COLO829 (cell line): ENCODE measurements around the gene GSE1.

Source experiments
- DNase-seq: peaks from one replicate; pipeline ENCODE4 v3.0.0; 2012; ENCODE audit warnings: low spot score

GSE1 gene

GRCh38 chr16:85706449-85707034, 93.4 kb downstream of the GSE1 start:
- no peak for DNase-seq

DNA sequence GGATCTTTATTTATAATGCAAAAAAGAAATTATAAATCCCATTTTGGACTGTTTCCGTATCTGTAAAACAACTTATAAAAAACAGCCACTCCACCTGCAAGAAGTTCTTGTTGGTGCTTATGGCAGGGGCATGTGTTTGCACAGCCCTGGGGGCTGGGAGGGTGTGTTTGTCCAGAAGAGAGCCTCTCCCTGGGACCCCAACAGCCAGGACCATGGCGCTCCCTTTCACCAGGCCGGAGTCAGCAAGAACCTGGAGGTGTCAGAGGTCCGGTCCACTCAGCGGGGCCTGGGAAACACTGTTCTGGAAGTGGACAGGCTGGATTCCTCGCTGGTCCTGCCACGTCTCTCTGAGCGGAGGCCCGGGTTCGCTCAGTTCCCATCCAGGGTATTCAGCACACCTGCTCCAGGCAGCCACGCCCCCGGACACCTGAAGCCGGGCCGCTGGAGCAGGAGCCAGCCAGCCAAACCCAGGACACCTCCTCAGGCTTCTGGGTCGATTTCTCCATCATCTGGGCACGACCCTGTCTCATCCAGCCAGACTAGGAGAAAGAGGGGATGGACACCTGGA, 94.5 kb downstream of the GSE1 start:
- no peak for DNase-seq

DNA sequence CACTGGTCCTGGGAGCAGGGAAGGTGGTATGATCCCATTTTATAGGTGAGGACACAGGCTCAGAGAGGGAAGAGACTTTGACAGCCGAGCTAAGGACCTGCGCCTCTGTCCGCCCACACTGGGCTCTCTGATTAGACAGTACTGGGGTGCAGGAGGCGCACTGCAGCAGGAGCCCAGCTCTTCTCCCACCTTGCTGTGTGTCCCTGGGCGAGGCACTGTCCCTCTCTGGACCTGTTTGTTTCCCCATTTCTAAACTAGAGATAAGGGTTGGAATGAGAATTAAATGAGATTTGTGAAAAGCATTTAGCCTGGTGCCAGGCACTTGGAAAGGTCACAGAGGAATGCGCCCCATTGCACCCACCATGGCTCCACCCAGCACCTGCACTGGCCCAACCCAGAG, 95.2 kb downstream of the GSE1 start:
- no peak for DNase-seq

DNA sequence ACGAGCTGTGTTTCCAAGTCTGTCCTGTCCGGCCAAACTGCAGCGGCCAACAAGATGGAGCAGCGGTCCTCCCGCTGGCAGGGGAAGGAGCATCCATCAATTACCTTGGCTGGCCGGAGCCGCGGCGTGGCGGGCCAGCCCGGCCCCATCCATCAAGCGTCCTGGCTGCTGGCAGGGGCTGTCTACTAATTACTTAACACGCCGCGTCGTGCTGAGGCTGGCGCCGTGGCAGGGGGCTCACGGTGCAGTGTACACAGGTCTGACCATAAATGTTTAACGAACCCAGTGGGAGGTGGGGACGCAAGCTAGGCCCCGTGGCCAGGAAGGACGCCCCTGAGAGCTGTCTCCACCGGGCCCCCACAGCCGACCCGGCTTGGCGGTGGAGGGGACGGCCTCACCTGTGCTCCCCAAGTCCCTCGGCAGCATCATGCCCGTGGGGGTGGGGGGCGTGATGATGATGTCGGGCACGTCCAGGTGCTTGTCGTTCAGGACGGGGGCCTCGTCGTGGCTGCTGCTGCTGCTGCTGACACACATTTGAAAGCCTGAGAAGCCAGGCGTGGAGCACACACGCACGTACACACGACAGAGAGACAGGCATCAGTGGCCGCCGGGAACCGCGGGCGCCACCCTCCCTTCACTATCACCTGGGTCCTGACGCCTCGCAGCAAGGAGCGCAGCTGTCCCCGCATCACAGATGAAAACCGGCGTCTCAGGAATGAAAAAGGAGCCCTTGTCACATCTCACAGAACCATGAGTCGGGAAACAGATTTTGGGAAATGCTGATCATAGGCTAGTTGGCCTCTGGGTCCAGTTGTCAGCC, 96.9 kb downstream of the GSE1 start:
- no peak for DNase-seq

DNA sequence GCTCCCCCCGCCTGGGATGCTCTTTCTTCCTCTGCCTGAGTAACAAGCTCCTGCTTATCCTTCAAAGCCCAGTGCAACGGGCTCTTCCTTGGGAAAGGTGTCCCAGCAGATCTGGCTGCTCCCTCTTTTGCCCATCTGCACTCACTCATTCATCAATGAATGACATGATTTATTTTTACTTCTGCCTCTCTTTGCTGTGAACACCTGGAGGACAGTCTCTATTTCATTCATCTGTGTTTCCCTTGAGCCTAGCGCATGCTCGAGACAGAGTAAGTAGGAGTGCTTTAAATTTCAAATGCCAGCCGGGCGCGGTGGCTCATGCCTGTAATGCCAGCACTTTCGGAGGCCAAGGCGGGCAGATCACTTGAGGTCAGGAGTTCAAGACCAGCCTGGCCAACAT, 97.6 kb downstream of the GSE1 start:
- no peak for DNase-seq

- no peak for DNase-seq
Observed at GRCh38 chr16:85711982-85712587, 99.0 kb downstream of the GSE1 start.

DNA sequence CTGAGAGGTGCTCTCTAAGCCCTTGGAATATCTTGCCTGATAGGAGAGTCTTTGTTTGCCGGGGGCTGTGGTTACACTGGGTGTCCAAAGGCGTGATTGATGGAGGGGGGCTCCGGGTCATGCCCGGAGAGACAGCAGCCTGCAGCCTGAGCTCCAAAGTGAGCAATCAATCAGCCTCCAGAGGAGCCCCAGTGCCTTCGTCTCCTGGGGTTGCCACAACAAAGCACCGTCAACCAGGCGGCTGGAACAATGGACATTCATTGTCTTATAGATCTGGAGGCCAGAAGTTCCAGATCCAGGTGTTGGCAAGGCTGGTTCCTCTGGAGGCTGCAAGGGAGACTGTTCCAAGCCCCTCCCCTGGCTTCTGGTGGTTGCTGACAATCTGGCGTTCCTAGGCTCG, 99.7 kb downstream of the GSE1 start:
- DNase-seq: no peak

DNA sequence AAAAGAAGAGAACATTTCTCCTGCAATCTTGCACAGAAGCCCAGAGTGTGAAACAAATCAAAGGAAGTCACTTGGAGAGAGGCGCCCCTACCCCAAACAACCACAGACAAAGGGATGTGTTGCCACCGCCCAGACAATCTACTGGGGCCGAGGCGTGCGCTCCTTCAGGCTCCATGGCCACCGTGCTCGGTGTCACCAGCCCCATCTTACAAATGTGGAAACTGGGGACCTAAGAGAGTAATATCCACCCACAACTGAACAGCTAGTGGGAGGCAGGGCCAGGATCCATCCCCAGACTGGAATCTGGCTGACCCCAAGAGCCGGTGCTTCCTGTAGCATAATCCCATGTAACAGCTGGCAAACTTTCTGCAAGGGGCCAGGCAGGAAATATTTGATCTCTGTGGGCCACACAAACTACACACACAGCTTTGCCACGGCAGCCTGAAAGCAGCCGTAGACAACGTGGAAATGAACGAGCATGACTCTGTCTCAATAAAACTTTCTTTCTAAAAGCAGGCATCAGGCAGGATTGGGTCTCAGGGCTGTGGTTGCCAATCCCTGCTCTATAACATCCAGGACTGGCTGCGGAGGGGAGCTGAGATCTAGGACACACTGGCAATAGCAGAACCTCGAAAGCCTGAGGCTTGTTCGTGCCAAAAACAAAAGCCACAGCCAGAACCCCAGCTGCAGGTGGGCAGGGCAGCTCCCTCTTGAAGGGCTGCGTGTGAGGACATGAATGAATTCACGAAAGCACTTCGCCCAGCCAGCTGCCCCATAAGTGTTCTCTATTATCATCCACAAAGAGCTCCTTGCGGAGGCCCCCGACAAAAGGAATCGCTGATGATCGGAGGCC, 102.3 kb downstream of the GSE1 start:
- no peak for DNase-seq

DNA sequence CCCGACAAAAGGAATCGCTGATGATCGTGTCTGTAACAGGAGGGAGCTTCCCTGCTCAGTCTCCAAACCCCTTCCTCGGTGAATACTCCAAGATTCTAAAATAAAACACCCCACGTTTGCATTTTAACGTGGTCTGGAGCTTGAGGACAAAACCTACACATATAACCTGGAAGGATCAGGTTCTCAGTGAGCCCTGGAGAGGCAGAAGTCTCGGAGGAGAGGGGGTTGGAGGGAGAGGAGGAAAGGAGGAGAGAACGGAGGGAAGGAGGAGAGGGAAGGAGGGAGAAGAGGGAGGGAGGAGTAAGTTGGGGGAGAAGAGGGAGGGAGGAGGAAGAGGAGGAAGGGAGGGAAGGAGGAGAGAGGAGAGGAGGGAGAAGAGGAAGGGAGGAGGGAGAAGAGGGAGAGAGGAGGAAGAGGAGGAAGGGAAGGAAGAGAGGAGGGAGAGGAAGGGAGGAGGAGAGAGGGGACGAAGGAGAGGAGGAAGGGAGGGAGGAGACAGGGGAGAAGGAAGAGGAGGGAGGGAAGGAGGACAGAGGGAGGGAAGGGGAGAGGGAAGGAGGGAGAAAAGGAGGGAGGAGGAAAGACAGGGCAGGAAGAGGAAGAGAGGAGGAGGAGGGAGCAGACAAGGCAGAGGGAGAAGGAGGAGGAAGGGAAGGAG, 103.0 kb downstream of the GSE1 start:
- DNase-seq: no peak

DNA sequence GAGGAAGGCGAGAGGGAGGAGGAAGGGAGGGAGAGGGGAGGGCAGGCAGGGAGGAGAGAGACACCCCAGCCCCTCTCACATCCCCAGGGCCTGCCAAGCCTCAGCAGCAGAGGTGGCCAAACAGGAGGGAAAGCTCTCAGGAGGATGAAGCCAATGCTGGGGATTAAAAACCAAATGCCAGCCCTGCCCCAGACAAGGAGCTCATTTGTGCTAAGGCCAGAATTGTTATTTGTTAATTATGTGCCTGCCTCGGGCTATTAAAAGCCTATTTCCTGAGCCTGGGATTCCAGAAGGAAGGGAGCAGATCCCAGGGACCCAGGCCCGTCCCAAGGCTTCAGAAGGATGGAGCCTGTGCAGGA, 103.5 kb downstream of the GSE1 start:
- peak; percentile 79 for DNase-seq

GRCh38 chr16:85717393-85718152, 104.5 kb downstream of the GSE1 start:
- DNase-seq: peak; percentile 48

- DNase-seq: no peak
Observed at GRCh38 chr16:85718153-85718477, 105.0 kb downstream of the GSE1 start.

DNA sequence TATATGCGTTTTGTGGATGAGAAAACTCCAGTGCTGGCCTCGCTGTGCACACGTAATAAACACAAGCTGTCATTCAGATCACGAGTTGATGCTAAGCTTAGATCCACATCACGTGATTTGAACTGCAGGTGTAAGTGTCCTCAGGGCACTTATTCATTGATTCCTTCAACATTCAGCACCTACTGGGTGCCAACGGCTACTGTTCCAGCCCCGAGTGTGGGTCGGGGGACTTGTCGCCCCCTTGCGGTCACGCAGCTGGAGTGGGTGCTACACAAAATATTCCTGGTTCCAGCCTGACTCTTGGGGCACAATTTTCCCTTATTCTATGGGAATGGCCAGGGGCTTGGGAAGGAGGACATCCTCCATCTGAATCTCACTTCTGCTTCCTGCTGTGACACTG, 105.6 kb downstream of the GSE1 start:
- DNase-seq: no peak

GRCh38 chr16:85719605-85720301, 106.6 kb downstream of the GSE1 start:
- DNase-seq: no peak

GRCh38 chr16:85720302-85720637, 107.1 kb downstream of the GSE1 start:
- no peak for DNase-seq

DNA sequence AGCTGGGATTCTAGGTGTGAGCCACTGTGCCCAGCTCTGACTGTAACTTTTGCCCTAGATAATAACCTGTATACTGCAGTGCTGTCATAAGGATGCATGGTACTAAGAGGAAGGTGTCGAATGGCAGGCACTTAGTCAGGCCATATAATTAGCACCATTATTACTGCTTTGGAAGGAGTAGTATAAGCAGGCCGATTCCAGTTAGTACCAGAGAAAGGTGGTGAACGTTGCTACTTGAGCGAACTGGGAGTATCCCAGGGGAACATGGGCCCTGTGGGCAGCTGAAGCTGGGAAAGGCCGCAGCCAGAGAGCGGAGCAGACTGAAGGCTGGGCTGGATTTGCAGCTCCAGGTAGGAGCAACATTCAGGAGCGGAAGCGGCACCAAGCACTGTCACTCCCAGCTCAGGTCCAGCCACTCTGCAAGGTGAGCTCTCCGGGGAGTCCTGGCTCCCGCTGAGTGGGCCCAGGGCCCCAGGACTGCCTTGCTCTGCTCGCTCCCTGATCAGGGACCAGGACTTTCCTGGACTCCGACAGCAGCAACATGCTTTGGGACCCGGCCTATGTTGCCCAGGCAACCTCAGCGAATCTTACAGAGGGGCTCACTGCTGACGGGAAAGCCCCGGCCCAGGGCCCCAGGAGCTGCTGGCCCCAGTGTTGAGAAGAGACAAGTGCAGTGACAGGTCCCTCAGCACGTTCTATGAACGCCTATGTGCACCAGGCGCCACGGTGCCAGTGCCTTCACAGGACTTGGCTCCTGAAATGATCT, 109.2 kb downstream of the GSE1 start:
- no peak for DNase-seq

GRCh38 chr16:85724126-85724879, 111.2 kb downstream of the GSE1 start:
- DNase-seq: no peak

DNA sequence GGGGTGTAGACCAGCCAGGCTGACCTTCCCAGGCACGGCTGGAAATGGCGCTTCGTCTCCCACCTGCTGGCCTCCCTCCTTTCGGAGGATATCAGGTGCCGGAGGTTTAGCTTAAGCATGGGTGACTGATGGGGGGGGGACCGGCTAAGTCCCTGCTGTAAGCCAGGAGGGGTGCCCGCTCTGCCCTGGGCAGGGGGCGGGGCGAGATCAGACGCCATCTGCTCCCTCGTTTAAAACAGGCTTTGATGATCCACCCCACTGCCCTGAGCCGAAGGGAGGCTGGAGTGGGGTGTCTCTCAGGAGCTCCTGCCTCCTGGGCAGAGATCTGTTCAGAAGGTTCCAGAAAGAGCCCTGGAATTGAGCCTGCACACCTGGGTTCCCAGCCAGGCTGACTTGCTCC, 111.8 kb downstream of the GSE1 start:
- no peak for DNase-seq
